Activated naive CD8-positive, alpha-beta T cell treated with anti-CD3 and anti-CD28 coated beads, Interleukin-2, amount 10 ng/mL, durations not matched to agents 7 days and 5 days (primary cell): ENCODE measurements around the gene BRMS1L. TPM values are rescaled to one million over a fixed set of nuclear protein-coding genes. Genes with fewer than 3 reads are reported as not detected.
"Not testable (repeated sequence)": the region's sequence is repeated elsewhere in the genome, so short reads cannot be mapped to it uniquely, and the experiment has no call there.

Experiments used
- ATAC-seq: fragments of 150-1000 bp; cut with Tn5 transposase; one replicate; pipeline ENCODE4 v1.10.0; 2021; ENCODE audit warnings: low read depth, moderate library complexity
- POLR2A ChIA-PET: fragments of 350-600 bp; sonication (Branson Sonifier 250); formaldehyde crosslinking; loops from one replicate; lab custom pipeline; 2021; ENCODE audit warnings: antibody characterized with exemption; lab: Charles Lee
- DNase-seq: peaks from one replicate; pipeline ENCODE4 v3.0.0; 2021
- H3K27ac Mint-ChIP-seq: one replicate; pipeline ENCODE4 v1.8.0; 2022; ENCODE audit warnings: mild to moderate bottlenecking, mixed read lengths
- H3K27me3 Mint-ChIP-seq: one replicate; pipeline ENCODE4 v1.8.0; 2022; ENCODE audit warnings: mild to moderate bottlenecking, moderate library complexity, mixed read lengths
- H3K36me3 Mint-ChIP-seq: one replicate; pipeline ENCODE4 v1.8.0; 2021; ENCODE audit warnings: mild to moderate bottlenecking, mixed read lengths
- H3K4me1 Mint-ChIP-seq: one replicate; pipeline ENCODE4 v1.8.0; 2021; ENCODE audit warnings: mixed read lengths
- H3K4me3 Mint-ChIP-seq: one replicate; pipeline ENCODE4 v1.8.0; 2022; ENCODE audit warnings: mild to moderate bottlenecking, moderate library complexity, mixed read lengths
- H3K9me3 Mint-ChIP-seq: one replicate; pipeline ENCODE4 v1.8.0; 2021; ENCODE audit warnings: mixed read lengths
- total RNA-seq, 2 experiments: library from RNA; stranded (reverse); gene quantifications; one replicate each; pipeline ENCODE4 v1.2.3, GENCODE V29; 2021

BRMS1L gene
- total RNA-seq, 2 experiments from 2014 or later: 5.0 to 7.8 TPM

GRCh38 chr14:35829449-35829848, 3.3 kb downstream of the BRMS1L start:
- Mint-ChIP-seq H3K9me3 (no peaks in the 10 kb centered on the region), H3K27me3 (no peaks in the 10 kb centered on the region), H3K36me3 (peaks cover 7% of the 10 kb centered on the region), H3K4me3 (no peak overlapping the region), H3K4me1 (peaks cover 16% of the 10 kb centered on the region), H3K27ac (no peak overlapping the region)
- POLR2A ChIA-PET: no interaction called here
- ATAC-seq: no peak
- no peak for DNase-seq

GRCh38 chr14:35835208-35835982, 9.3 kb downstream of the BRMS1L start:
- Mint-ChIP-seq H3K27me3 (no peaks in the 10 kb centered on the region), H3K9me3 (peaks cover 12% of the 10 kb centered on the region), H3K4me1 (no peaks in the 10 kb centered on the region), H3K27ac (no peak overlapping the region), H3K4me3 (no peak overlapping the region), H3K36me3 (peaks cover 34% of the 10 kb centered on the region)
- DNase-seq: no peak
- no peak for ATAC-seq
- POLR2A ChIA-PET: no interaction called here

GRCh38 chr14:35841704-35842103, 15.6 kb downstream of the BRMS1L start:
- ATAC-seq, H3K4me3 Mint-ChIP-seq, H3K4me1 Mint-ChIP-seq, DNase-seq, H3K27me3 Mint-ChIP-seq, H3K27ac Mint-ChIP-seq, POLR2A ChIA-PET: not testable (repeated sequence)
- H3K9me3 Mint-ChIP-seq: peaks cover 28% of the 10 kb centered on the region
- peaks cover 86% of the 10 kb centered on the region for H3K36me3 Mint-ChIP-seq

- H3K27ac Mint-ChIP-seq, H3K27me3 Mint-ChIP-seq, DNase-seq, ATAC-seq, H3K4me3 Mint-ChIP-seq, POLR2A ChIA-PET, H3K4me1 Mint-ChIP-seq: not testable (repeated sequence)
- H3K9me3 Mint-ChIP-seq: peaks cover 28% of the 10 kb centered on the region
- H3K36me3 Mint-ChIP-seq: peaks cover 84% of the 10 kb centered on the region
Measured at GRCh38 chr14:35842245-35842644, 16.1 kb downstream of the BRMS1L start.

- peaks cover 2% of the 10 kb centered on the region for H3K4me1 Mint-ChIP-seq
- peaks cover 24% of the 10 kb centered on the region for H3K9me3 Mint-ChIP-seq
- ATAC-seq (no peak), DNase-seq (no peak)
- H3K27ac Mint-ChIP-seq: no peak overlapping the region
- peaks cover 72% of the 10 kb centered on the region for H3K36me3 Mint-ChIP-seq
- no peaks in the 10 kb centered on the region for H3K27me3 Mint-ChIP-seq
- H3K4me3 Mint-ChIP-seq: no peak overlapping the region
- POLR2A ChIA-PET: no interaction called here
Measured at GRCh38 chr14:35844494-35844893, 18.4 kb downstream of the BRMS1L start.

- Mint-ChIP-seq H3K27me3 (no peaks in the 10 kb centered on the region), H3K4me1 (peaks cover 2% of the 10 kb centered on the region), H3K36me3 (peaks cover 54% of the 10 kb centered on the region), H3K4me3 (no peak overlapping the region), H3K27ac (no peak overlapping the region), H3K9me3 (peaks cover 9% of the 10 kb centered on the region)
- POLR2A ChIA-PET: no interaction called here
- DNase-seq (no peak), ATAC-seq (no peak)
Measured at GRCh38 chr14:35847636-35848035, 21.5 kb downstream of the BRMS1L start.

GRCh38 chr14:35849122-35849521, 23.0 kb downstream of the BRMS1L start:
- Mint-ChIP-seq H3K36me3 (peaks cover 41% of the 10 kb centered on the region), H3K27me3 (no peaks in the 10 kb centered on the region), H3K4me3 (no peak overlapping the region), H3K4me1 (peaks cover 2% of the 10 kb centered on the region), H3K9me3 (peaks cover 6% of the 10 kb centered on the region), H3K27ac (no peak overlapping the region)
- POLR2A ChIA-PET: no interaction called here
- ATAC-seq: no peak
- DNase-seq: no peak

GRCh38 chr14:35851823-35852222, 25.7 kb downstream of the BRMS1L start:
- Mint-ChIP-seq H3K4me1 (peaks cover 2% of the 10 kb centered on the region), H3K36me3 (peaks cover 22% of the 10 kb centered on the region), H3K9me3 (peaks cover 6% of the 10 kb centered on the region), H3K4me3 (no peak overlapping the region), H3K27me3 (no peaks in the 10 kb centered on the region), H3K27ac (no peak overlapping the region)
- POLR2A ChIA-PET: no interaction called here
- ATAC-seq (no peak), DNase-seq (no peak)

GRCh38 chr14:35853225-35853624, 27.1 kb downstream of the BRMS1L start:
- no peak for ATAC-seq
- Mint-ChIP-seq H3K27me3 (no peaks in the 10 kb centered on the region), H3K9me3 (peaks cover 6% of the 10 kb centered on the region), H3K27ac (no peak overlapping the region), H3K4me3 (no peak overlapping the region), H3K4me1 (peaks cover 2% of the 10 kb centered on the region), H3K36me3 (peaks cover 19% of the 10 kb centered on the region)
- POLR2A ChIA-PET: no interaction called here
- no peak for DNase-seq

GRCh38 chr14:35854696-35855270, 28.6 kb downstream of the BRMS1L start:
- DNase-seq (no peak), ATAC-seq (no peak)
- Mint-ChIP-seq H3K27me3 (no peaks in the 10 kb centered on the region), H3K4me1 (peaks cover 2% of the 10 kb centered on the region), H3K36me3 (peaks cover 13% of the 10 kb centered on the region), H3K27ac (no peak overlapping the region), H3K4me3 (no peak overlapping the region), H3K9me3 (peaks cover 6% of the 10 kb centered on the region)
- POLR2A ChIA-PET: no interaction called here

GRCh38 chr14:35855876-35856481, 29.8 kb downstream of the BRMS1L start:
- H3K27ac Mint-ChIP-seq: no peak overlapping the region
- peaks cover 11% of the 10 kb centered on the region for H3K36me3 Mint-ChIP-seq
- DNase-seq (no peak), ATAC-seq (no peak)
- H3K4me1 Mint-ChIP-seq: peaks cover 2% of the 10 kb centered on the region
- POLR2A ChIA-PET: no interaction called here
- H3K4me3 Mint-ChIP-seq: no peak overlapping the region
- H3K27me3 Mint-ChIP-seq: no peaks in the 10 kb centered on the region
- peaks cover 6% of the 10 kb centered on the region for H3K9me3 Mint-ChIP-seq

- Mint-ChIP-seq H3K4me1 (peaks cover 2% of the 10 kb centered on the region), H3K4me3 (no peak overlapping the region), H3K27me3 (no peaks in the 10 kb centered on the region), H3K9me3 (no peaks in the 10 kb centered on the region), H3K27ac (no peak overlapping the region), H3K36me3 (peaks cover 3% of the 10 kb centered on the region)
- ATAC-seq: no peak
- DNase-seq: no peak
- POLR2A ChIA-PET: no interaction called here
Measured at GRCh38 chr14:35858521-35859209, 32.5 kb downstream of the BRMS1L start.

GRCh38 chr14:35861204-35861868, 35.2 kb downstream of the BRMS1L start:
- no peak for ATAC-seq
- POLR2A ChIA-PET: no interaction called here
- no peaks in the 10 kb centered on the region for H3K27me3 Mint-ChIP-seq
- no peak overlapping the region for H3K27ac Mint-ChIP-seq
- no peaks in the 10 kb centered on the region for H3K9me3 Mint-ChIP-seq
- H3K4me1 Mint-ChIP-seq: no peaks in the 10 kb centered on the region
- H3K36me3 Mint-ChIP-seq: peaks cover 6% of the 10 kb centered on the region
- H3K4me3 Mint-ChIP-seq: no peak overlapping the region
- no peak for DNase-seq
